ENCODE measurements around the gene CLDN1.

CLDN1 gene

DNA sequence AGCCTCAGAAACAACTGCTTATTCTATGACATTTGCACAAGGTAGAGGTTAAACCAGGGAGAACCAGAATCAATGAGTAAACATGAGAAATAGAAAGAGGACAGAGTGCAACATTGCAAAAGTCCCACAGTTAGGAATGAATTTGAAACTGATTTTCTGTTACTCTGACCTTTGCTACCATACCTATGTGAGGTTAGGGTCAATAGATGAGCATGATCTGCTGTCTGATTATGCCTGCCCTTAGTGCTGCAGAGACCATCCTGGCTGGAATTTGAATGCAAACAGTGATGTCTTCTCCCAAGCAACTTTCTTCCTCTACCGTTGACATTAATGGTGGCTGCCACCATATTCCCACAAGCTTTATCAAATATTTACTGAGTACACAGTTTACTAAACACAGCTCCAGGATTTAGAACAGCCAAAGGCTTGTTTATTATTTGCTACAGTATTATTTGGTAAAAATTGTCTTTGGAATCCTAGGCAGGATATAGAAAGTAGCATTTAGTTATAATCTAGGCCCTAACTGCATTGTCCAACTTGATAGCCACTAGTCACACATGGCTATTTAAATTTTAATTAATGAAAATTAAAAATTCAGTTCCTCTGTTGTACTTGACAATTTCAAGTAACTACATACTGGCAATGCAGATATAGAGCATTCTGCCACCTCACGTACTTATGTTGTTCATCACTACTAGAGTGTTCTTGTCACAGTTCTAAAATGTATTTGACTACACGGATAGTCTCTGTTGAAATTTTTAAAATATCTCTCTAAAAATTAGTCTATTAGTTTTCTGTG, 8.9 kb upstream of the CLDN1 start:
- Histone ChIP-seq H3K27ac (ENCODE audit: low read depth, low read length) (no peak overlapping the region), H3K4me1 (ENCODE audit: insufficient read depth, low read length) (peaks cover 5% of the 10 kb centered on the region), H3K36me3 (ENCODE audit: insufficient read depth, low read length) (no peaks in the 10 kb centered on the region), H3K9me3 (ENCODE audit: insufficient read depth, low read depth, low read length) (no peaks in the 10 kb centered on the region), H3K9ac (ENCODE audit: low read depth, low read length) (no peak overlapping the region), H3K4me3 (ENCODE audit: low read length) (no peak overlapping the region), H3K27me3 (ENCODE audit: insufficient read depth, low read length) (no peaks in the 10 kb centered on the region)
- whole genome bisulfite sequencing, result 62% methylated on average over 2 of the region's 3 CpGs

DNA sequence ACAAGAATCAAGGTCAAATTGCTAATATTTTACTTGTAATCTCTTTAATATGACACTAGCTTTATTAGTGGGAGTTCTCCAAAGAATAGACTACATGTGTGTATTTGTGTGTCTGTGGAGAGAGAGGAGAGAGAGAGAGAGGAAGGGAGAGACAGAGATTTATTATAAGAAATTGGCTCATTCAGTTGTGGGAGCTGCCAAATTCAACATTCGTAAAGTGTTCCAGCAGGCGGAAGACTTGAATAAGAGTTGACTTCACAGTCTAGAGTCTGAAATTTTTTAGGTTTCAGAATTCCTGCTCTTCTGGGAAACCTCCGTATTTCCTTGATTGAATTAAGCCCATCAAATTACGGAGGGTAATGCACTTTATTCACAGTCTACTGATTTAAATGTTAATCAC, 4.7 kb upstream of the CLDN1 start:
- H3K9ac ChIP-seq (ENCODE audit: low read depth, low read length), result no peak overlapping the region
- no peak overlapping the region for H3K27ac ChIP-seq (ENCODE audit: low read depth, low read length)
- WGBS, result 94% methylated on average over 4 of the region's 4 CpGs
- H3K4me1 ChIP-seq (ENCODE audit: insufficient read depth, low read length), result peaks cover 19% of the 10 kb centered on the region
- no peak overlapping the region for H3K4me3 ChIP-seq (ENCODE audit: low read length)
- no peaks in the 10 kb centered on the region for H3K9me3 ChIP-seq (ENCODE audit: insufficient read depth, low read depth, low read length)
- peaks cover 12% of the 10 kb centered on the region for H3K27me3 ChIP-seq (ENCODE audit: insufficient read depth, low read length)
- H3K36me3 ChIP-seq (ENCODE audit: insufficient read depth, low read length), result no peaks in the 10 kb centered on the region

DNA sequence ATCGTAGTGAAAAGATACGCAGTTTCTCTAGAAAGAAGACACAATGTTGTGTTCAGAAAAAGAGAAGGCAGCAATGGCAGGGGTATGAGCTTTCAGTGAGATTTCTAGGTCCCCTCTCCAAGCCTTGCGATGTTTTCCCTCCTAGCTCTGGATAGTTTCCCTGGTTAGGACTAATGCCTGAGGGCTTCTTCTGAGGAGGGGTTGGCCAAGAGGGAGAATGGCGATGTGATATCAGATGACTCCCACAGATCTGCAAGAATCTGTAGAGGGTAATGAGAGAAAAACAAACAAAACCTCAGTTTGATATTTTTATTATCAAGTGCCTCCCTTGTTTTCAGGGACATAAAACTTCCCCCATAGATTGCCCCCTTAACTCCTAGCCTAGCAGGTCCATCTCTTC, 4.1 kb upstream of the CLDN1 start:
- Histone ChIP-seq H3K9ac (ENCODE audit: low read depth, low read length) (no peak overlapping the region), H3K4me1 (ENCODE audit: insufficient read depth, low read length) (peaks cover 23% of the 10 kb centered on the region), H3K36me3 (ENCODE audit: insufficient read depth, low read length) (no peaks in the 10 kb centered on the region), H3K27ac (ENCODE audit: low read depth, low read length) (no peak overlapping the region), H3K27me3 (ENCODE audit: insufficient read depth, low read length) (peaks cover 18% of the 10 kb centered on the region), H3K9me3 (ENCODE audit: insufficient read depth, low read depth, low read length) (no peaks in the 10 kb centered on the region), H3K4me3 (ENCODE audit: low read length) (no peak overlapping the region)
- WGBS, result 90% methylated on average over 4 of the region's 4 CpGs

DNA sequence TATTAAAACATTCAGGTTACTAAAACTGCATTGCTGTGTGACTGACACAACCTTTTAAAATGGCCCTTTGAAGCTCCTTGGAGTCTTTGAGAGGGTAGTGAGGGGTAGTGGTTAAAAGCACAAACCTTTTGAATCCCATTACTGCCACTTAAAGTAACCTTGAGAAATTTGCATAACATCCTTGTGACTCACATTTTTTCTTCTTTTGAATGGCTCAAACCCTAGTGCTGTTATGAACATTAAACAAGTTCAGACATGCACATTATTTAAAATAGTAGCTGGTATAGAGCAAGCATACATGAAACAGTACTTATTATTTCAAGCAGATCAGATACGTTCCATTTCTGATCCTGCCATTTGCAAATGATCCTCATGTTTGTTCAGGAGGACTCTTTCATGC, 3.7 kb upstream of the CLDN1 start:
- H3K9ac ChIP-seq (ENCODE audit: low read depth, low read length), result no peak overlapping the region
- no peaks in the 10 kb centered on the region for H3K9me3 ChIP-seq (ENCODE audit: insufficient read depth, low read depth, low read length)
- H3K4me3 ChIP-seq (ENCODE audit: low read length), result no peak overlapping the region
- no peaks in the 10 kb centered on the region for H3K36me3 ChIP-seq (ENCODE audit: insufficient read depth, low read length)
- 76% methylated on average over 1 of the region's 1 CpG for WGBS
- H3K27ac ChIP-seq (ENCODE audit: low read depth, low read length), result no peak overlapping the region
- H3K27me3 ChIP-seq (ENCODE audit: insufficient read depth, low read length), result peaks cover 22% of the 10 kb centered on the region
- peaks cover 24% of the 10 kb centered on the region for H3K4me1 ChIP-seq (ENCODE audit: insufficient read depth, low read length)

DNA sequence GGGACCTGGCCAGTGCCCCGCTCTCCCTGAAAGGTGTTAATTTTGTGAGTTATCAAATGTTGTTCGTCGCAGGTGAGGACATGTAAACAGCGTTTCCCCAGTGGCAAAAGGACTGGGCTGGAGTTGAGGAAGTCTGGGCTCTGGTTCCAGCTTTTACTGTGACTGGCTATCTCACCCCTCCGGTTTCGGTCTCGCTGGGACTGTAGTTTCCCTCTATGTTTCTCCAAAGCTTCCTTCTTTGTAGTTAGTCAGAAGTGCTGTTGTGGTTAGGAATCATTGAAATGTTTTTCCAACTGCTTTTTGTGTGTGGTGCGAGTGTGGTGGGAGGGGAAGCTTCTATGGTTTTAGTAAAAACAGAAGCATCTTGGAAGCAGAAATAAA, 990 bp upstream of the CLDN1 start:
- WGBS, result 92% methylated on average over 8 of the region's 8 CpGs
- no peak overlapping the region for H3K4me3 ChIP-seq (ENCODE audit: low read length)
- peaks cover 28% of the 10 kb centered on the region for H3K27me3 ChIP-seq (ENCODE audit: insufficient read depth, low read length)
- peaks cover 24% of the 10 kb centered on the region for H3K4me1 ChIP-seq (ENCODE audit: insufficient read depth, low read length)
- H3K27ac ChIP-seq (ENCODE audit: low read depth, low read length), result no peak overlapping the region
- no peak overlapping the region for H3K9ac ChIP-seq (ENCODE audit: low read depth, low read length)
- H3K9me3 ChIP-seq (ENCODE audit: insufficient read depth, low read depth, low read length), result no peaks in the 10 kb centered on the region
- H3K36me3 ChIP-seq (ENCODE audit: insufficient read depth, low read length), result no peaks in the 10 kb centered on the region

DNA sequence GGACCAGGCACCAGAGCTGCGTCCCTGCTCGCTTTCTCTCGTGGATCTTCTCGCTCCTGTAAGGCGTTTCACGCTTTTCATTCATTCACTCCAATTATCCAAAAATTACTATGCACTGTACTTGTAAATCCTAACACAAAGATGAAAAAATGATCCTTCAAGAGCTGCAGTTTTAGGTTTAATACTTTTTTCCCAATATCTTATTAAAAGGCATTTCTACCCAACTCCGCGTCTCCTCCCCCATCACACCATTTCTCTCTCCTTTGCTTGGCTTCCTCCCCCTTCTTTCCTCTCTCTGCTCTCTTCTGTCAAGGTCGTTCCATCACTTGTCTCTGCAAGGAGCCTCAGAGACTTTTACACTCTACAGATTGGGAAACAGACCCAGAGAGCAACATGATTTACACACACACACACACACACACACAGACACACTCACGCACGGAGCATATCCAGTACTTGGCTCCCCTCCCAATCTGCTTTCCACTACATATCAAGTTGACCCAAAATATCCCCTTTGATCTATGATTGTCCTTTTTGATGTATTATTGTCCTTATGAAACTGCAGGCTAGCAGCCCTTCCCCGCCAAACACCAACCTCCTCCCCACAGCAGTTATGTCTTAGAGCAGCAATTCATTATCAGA, 479 bp upstream of the CLDN1 start:
- Histone ChIP-seq H3K36me3 (ENCODE audit: insufficient read depth, low read length) (no peaks in the 10 kb centered on the region), H3K27me3 (ENCODE audit: insufficient read depth, low read length) (peaks cover 28% of the 10 kb centered on the region), H3K4me1 (ENCODE audit: insufficient read depth, low read length) (peaks cover 24% of the 10 kb centered on the region), H3K4me3 (ENCODE audit: low read length) (peak overlapping the region; percentile 74), H3K9ac (ENCODE audit: low read depth, low read length) (no peak overlapping the region), H3K27ac (ENCODE audit: low read depth, low read length) (no peak overlapping the region), H3K9me3 (ENCODE audit: insufficient read depth, low read depth, low read length) (no peaks in the 10 kb centered on the region)
- 25% methylated on average over 12 of the region's 12 CpGs for WGBS

DNA sequence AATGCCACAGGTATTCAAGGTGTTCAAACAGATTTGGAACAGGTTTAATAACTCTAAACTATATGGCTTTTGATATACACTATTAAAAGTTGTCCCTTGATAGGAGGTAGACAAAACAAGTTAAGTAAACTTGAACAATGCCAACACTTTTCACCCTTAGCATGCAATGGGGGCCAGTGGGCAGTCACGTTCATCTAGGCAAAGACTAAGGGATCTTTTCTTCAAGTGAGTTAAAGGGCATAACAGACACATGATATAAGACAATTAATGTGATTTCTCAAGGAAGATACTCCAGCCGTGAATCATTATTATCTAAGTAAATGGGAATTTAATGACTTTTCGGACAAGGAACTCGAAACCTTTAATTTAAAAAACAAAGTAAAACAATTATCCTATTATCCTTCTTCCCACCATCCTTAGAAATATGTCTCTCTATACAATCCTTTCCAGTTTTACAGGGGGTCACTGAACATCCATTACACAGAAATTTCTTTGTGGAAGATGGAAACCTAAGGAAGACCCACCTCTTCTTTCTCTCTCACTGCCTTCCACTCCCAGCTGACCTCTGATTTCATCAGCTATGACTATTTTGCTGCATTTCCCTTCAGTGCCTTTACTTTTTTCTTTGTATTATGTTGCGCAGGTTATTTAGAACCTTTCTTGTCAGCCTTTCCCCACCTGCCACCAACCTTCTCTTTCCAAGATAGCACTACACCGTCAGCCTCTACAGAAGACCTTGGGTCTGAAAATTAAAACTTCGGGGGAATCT, 1.5 kb downstream of the CLDN1 start:
- 91% methylated on average over 7 of the region's 7 CpGs for WGBS
- Histone ChIP-seq H3K27ac (ENCODE audit: low read depth, low read length) (no peak overlapping the region), H3K36me3 (ENCODE audit: insufficient read depth, low read length) (no peaks in the 10 kb centered on the region), H3K9me3 (ENCODE audit: insufficient read depth, low read depth, low read length) (no peaks in the 10 kb centered on the region), H3K4me1 (ENCODE audit: insufficient read depth, low read length) (peaks cover 15% of the 10 kb centered on the region), H3K27me3 (ENCODE audit: insufficient read depth, low read length) (peaks cover 28% of the 10 kb centered on the region), H3K4me3 (ENCODE audit: low read length) (peak overlapping the region; percentile 74; the same call in 1 of the 2 replicates), H3K9ac (ENCODE audit: low read depth, low read length) (no peak overlapping the region)

DNA sequence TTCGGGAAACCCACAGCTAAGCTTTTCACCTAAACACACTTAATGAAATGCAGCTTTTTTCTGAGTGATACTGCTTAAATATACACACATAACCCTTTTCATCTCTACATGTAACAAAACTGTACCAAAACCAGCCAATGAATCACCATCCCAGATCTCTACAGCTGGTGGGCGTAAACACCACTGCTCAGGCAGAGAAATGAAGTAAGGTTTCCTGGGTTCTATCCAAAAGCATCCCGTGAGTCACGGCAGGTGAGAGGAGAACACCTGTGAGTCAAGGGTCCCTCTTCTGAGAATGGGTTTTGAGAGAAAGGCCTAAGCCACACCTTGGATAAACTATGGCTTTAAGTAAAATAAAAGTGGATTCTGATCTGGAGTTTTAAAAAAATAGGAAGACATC, 2.6 kb downstream of the CLDN1 start:
- Histone ChIP-seq H3K9me3 (ENCODE audit: insufficient read depth, low read depth, low read length) (no peaks in the 10 kb centered on the region), H3K4me1 (ENCODE audit: insufficient read depth, low read length) (peaks cover 5% of the 10 kb centered on the region; the same call in 1 of the 2 replicates), H3K4me3 (ENCODE audit: low read length) (no peak overlapping the region), H3K27ac (ENCODE audit: low read depth, low read length) (no peak overlapping the region), H3K36me3 (ENCODE audit: insufficient read depth, low read length) (no peaks in the 10 kb centered on the region), H3K9ac (ENCODE audit: low read depth, low read length) (no peak overlapping the region), H3K27me3 (ENCODE audit: insufficient read depth, low read length) (peaks cover 28% of the 10 kb centered on the region)
- 95% methylated on average over 4 of the region's 4 CpGs for WGBS

DNA sequence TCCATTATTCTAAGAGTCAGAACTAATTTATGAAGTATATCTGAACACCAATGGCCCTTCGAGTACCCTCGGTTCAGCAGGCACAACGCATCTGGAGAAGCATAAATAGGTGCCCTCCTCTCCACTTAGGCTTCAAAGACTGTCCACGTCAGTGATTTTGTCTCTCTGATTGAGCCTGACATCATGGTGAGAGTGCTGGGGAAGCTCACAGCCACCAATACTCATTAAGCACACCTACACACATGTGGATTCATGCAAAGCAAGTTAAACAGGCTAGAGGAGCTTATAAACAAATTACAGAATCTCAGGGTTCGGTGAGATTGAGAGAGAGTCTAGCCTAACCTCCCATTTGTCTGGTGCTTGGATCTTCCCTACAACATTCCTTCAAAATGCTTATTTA, 3.6 kb downstream of the CLDN1 start:
- peaks cover 28% of the 10 kb centered on the region for H3K27me3 ChIP-seq (ENCODE audit: insufficient read depth, low read length)
- H3K9me3 ChIP-seq (ENCODE audit: insufficient read depth, low read depth, low read length), result no peaks in the 10 kb centered on the region
- H3K9ac ChIP-seq (ENCODE audit: low read depth, low read length), result no peak overlapping the region
- peaks cover 5% of the 10 kb centered on the region; the same call in 1 of the 2 replicates for H3K4me1 ChIP-seq (ENCODE audit: insufficient read depth, low read length)
- H3K27ac ChIP-seq (ENCODE audit: low read depth, low read length), result no peak overlapping the region
- no peak overlapping the region for H3K4me3 ChIP-seq (ENCODE audit: low read length)
- 96% methylated on average over 5 of the region's 5 CpGs for WGBS
- H3K36me3 ChIP-seq (ENCODE audit: insufficient read depth, low read length), result no peaks in the 10 kb centered on the region

DNA sequence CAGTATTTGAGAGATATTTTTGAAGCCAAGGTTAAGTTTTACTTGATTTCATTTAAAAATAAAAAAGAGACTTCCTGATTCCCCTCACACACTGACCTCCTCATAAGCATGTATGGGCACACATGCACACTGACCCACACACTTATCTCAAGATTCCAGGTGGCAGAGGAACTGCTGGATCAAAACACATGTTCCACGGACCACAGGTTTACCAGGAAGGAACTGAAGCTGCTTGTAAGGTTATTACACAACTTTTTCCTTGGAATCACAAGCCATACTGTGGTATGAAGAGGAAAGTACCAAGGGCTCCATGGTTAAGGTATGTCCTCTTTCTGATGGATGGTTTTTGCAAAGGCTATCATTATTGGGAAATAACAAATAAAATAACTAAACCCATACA, 7.5 kb downstream of the CLDN1 start:
- Histone ChIP-seq H3K27me3 (ENCODE audit: insufficient read depth, low read length) (no peaks in the 10 kb centered on the region), H3K9me3 (ENCODE audit: insufficient read depth, low read depth, low read length) (no peaks in the 10 kb centered on the region)
- 100% methylated on average over 1 of the region's 1 CpG for WGBS

DNA sequence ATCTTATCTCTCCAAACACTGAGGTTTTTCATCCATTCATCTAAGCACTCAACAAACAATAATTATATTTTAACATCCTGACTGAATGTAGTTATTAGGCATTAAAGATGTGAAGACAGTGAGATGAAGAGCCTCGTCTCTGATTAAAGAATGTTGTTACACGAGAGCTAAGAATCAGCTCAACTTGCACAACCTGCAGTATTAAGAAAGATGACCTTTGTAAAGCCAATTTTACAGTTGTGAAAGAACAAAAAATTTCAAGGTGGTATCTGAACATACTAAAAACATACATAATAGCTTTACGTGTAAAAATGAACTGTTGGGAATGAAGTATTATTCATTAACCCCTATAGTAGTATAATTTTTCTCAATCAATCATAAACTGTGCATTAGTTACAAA, 12.8 kb downstream of the CLDN1 start:
- Histone ChIP-seq H3K9ac (ENCODE audit: low read depth, low read length) (no peak overlapping the region), H3K27ac (ENCODE audit: low read depth, low read length) (no peak overlapping the region), H3K36me3 (ENCODE audit: insufficient read depth, low read length) (no peaks in the 10 kb centered on the region), H3K27me3 (ENCODE audit: insufficient read depth, low read length) (no peaks in the 10 kb centered on the region), H3K4me1 (ENCODE audit: insufficient read depth, low read length) (no peaks in the 10 kb centered on the region), H3K9me3 (ENCODE audit: insufficient read depth, low read depth, low read length) (no peaks in the 10 kb centered on the region), H3K4me3 (ENCODE audit: low read length) (no peak overlapping the region)
- WGBS, result 69% methylated on average over 2 of the region's 3 CpGs

More for the DNA sequence above, 7.5 kb downstream of the CLDN1 start:
- H3K36me3 ChIP-seq (ENCODE audit: insufficient read depth, low read length), result no peaks in the 10 kb centered on the region
- H3K27ac ChIP-seq (ENCODE audit: low read depth, low read length), result no peak overlapping the region
- no peak overlapping the region for H3K9ac ChIP-seq (ENCODE audit: low read depth, low read length)
- no peaks in the 10 kb centered on the region for H3K4me1 ChIP-seq (ENCODE audit: insufficient read depth, low read length)
- no peak overlapping the region for H3K4me3 ChIP-seq (ENCODE audit: low read length)
